Measurements from ENCODE around the gene TMEM229B.

DNA sequence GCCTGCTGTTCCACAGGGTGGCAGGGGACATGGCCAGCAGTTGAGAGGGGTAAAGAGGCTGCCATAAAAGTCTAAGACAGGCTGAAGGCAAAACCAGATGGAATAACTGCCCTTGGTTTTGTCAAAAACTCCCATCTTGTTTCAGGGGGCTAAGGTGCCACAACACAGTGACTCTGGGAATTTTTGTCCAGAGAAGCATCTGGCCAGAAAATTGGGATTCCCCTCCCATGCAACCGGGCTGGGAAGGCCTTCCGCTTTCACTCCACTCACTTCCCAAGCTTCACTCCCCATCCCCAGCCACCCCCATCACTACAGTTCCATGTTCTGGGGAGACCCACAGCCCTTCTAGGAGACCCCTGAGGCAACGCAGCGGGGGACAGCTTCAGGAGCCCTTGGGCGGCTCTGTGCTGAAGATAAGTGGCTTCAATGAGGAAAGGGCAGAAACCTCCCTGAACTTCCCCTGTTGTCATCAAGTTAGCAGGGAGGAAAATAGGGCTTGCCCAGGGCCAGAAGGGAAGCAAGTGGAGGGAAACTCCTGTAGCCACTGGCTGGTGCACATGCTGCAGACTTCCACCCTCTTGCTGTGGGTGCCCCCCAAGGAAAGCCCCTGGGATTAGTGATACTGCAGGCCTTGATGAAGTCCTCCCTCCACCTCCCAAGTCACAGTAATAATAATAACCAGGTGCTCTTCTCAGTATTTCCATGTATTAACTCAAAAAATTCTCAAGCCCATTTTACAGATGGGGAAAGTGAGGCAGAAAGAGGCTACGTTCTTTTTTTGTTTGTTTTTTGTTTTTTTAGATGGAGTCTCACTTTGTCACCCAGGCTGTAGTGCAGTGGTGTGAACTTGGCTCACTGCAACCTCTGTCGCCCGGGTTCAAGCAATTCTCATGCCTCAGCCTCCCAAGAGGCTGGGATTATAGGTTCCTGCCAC, 6.0 kb downstream of the TMEM229B start:
- TF ChIP-seq, protein P1, sequence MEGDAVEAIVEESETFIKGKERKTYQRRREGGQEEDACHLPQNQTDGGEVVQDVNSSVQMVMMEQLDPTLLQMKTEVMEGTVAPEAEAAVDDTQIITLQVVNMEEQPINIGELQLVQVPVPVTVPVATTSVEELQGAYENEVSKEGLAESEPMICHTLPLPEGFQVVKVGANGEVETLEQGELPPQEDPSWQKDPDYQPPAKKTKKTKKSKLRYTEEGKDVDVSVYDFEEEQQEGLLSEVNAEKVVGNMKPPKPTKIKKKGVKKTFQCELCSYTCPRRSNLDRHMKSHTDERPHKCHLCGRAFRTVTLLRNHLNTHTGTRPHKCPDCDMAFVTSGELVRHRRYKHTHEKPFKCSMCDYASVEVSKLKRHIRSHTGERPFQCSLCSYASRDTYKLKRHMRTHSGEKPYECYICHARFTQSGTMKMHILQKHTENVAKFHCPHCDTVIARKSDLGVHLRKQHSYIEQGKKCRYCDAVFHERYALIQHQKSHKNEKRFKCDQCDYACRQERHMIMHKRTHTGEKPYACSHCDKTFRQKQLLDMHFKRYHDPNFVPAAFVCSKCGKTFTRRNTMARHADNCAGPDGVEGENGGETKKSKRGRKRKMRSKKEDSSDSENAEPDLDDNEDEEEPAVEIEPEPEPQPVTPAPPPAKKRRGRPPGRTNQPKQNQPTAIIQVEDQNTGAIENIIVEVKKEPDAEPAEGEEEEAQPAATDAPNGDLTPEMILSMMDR (conservative IDR thresholded peaks at IDR 0.05): no peak
- TF ChIP-seq EZH2 (IDR thresholded peaks at IDR 0.05; ENCODE audit: low read depth): no peak
